HL-60/S4 treated with phorbol 12-myristate 13-acetate at 8.2 ng/mL for 4 days and 3 days (cell line): ENCODE data around the gene ZNF385D.
"Not testable (repeated sequence)": the region's sequence is repeated elsewhere in the genome, so short reads cannot be mapped to it uniquely, and the experiment has no call there.

Experiments
- in situ Hi-C: fragments of 300-500 bp; cut with MboI; formaldehyde crosslinking; loops from 2 replicates; pipeline ENCODE4 v1.15.0; 2022; ENCODE audit warnings: low sequenced_read_pairs

Gene ZNF385D

GRCh38 chr3:21393683-21394311, 357.2 kb downstream of the ZNF385D start:
- in situ Hi-C loops, result no loop called here

- in situ Hi-C loops, result no loop called here
These were observed 358.5 kb downstream of the ZNF385D start for GRCh38 chr3:21392526-21392925.

DNA sequence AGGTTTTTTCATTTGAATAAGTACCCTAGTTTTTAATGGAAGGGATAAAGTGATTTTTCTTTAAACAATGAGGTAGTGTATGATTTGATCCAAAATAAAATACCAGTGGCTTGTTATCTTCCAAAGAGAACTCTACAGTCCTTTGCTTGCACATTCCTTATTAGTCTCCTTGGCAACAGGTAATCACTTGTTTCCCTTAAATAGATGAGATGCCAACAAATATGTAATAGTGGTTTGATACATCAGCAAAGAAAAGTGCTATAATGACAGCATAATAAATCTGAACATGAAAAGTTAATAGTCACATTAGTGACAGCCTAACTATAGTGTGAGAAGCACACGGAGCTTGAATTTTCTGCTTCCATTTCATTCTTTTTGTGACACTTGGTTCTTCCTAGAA, 360.2 kb downstream of the ZNF385D start:
- in situ Hi-C loops, result no loop called here

- in situ Hi-C loops, result no loop called here
These were observed 360.9 kb downstream of the ZNF385D start for GRCh38 chr3:21390136-21390535.

DNA sequence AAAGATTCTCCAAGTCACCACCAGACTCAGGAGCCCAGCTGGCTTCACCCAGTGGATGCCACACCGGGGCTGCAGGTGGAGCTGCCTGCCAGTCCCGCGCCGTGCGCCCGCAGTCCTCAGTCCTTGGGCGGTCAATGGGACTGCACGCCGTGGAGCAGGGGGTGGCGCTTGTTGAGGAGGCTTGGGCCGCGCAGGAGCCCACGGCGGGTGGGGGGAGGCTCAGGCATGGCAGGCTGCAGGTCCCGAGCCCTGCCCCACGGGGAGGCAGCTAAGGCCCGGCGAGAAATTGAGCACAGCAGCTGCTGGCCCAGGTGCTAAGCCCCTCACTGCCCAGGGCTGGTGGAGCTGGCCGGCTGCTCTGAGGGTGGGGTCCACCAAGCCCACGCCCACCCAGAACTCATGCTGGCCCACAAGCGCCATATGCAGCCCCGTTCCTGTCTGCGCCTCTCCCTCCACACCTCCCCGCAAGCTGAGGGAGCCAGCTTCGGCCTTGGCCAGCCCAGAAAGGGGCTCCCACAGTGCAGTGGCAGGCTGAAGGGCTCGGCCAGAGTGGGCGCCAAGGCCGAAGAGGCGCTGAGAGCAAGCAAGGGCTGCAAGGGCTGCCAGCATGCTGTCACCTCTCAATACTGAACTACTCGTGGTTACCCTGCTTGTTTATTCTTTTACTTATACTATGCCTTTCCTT, 363.7 kb downstream of the ZNF385D start:
- in situ Hi-C loops, result not testable (repeated sequence)

DNA sequence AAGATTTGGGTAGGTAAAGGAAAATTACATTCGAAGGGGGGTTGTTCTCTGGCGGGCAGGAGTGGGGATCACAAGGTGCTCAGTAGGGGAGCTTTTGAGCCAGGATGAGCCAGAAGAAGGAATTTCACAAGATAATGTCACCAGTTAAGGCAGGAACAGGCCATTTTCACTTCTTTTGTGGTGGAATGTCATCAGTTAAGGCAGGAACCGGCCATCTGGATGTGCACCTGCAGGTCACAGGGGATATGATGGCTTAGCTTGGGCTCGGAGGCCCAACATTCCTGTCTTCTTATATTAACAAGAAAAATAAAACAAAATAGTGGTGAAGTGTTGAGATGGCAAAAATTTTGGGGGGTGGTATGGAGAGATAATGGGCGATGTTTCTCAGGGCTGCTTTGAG, 373.0 kb downstream of the ZNF385D start:
- in situ Hi-C loops, result not testable (repeated sequence)

DNA sequence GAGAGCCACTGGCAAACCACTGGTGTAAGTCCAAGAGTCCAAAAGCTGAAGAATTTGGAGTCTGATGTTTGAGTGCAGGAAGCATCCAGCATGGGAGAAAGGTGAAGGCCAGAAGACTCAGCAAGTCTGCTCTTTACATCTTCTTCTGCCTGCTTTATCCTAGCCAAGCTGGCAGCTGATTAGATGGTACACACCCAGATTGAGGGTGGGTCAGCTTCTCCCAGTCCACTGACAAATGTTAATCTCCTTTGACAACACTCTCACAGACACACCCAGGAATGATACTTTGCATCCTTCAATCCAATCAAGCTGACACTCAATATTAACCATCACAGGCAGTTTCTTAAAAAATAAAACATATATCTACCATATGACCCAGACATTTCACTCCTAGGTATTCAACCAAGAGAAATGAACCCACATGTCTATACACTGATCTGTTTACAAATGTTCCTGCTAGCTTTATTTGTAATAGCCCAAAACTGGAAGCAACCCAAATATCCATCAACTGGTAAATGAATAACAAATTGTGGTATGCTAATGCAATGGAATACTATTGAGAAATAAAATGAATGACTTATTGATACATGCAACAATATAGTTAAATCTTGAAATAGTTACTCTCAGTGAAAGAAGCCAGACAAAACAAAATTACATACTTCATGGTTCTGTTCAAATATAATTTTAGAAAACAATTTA, 373.8 kb downstream of the ZNF385D start:
- in situ Hi-C loops, result no loop called here

DNA sequence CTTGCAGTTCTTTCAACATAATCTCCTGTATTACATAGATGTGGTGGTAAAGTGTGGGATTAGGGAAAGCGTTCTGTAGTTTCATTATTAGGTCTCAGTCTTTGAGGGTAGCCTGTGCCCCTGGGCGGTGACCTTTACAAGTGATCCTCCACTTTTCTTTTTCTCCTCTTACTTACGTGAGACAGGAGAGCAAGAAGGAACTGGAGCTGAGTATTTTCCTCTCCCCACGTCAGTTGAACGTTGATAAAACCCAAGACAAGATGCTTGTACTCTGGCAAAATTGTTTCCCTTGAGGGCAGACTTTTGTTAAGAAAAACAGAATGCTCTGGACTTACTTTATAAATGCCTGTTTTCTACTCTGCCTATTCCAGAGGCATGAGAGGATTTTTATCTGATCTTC, 378.7 kb downstream of the ZNF385D start:
- in situ Hi-C loops, result no loop called here
